ENCODE results near the gene LETMD1.

LETMD1 gene

DNA sequence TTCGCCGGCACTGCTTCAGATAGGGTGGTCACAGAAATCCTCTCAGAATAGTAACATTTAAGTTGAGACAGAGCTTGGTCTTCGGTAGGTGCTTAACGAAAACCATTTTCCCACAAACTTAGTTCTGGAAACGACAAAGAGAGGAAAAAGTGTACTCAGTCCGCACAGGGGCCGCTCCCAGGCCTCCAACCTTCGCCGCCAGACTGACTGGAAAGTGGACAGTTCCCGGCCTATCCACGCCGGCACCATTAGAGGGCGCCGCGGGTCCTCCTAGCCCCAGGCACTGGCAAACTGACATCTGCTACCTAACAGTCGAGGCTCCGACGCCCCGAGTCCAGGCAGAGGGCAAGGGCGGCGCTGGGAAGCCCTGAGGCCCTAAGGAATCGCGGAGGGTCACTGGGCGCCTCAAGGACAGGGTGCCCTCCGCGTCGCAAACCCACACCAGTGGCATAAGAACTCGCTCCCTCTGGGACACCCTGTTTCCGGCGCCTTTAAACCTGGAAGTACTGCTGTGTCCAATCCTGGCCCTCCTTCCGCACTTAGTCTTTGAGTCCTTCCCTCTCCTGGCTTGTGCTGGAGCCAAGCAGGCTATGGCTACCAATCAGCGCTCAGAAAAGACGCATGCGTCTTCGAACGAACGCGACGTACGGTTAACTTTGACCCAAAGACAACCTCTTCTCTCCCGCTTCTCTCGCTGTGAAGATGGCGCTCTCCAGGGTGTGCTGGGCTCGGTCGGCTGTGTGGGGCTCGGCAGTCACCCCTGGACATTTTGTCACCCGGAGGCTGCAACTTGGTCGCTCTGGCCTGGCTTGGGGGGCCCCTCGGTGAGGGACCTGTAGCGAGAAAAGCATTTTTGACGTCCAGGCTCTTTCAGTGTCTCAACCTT is at the start of gene LETMD1 (continued):
- TF ChIP-seq ZNF221 (tag by site-specific recombination; IDR thresholded peaks at IDR 0.05; ENCODE audit: borderline replicate concordance) = no peak
- no peak for TF ChIP-seq EGR2 (tag by site-specific recombination; IDR thresholded peaks at IDR 0.05; ENCODE audit: low read depth)
- no peak for TF ChIP-seq ZNF48 (tag by site-specific recombination; IDR thresholded peaks at IDR 0.05)
- TF ChIP-seq, protein P1, sequence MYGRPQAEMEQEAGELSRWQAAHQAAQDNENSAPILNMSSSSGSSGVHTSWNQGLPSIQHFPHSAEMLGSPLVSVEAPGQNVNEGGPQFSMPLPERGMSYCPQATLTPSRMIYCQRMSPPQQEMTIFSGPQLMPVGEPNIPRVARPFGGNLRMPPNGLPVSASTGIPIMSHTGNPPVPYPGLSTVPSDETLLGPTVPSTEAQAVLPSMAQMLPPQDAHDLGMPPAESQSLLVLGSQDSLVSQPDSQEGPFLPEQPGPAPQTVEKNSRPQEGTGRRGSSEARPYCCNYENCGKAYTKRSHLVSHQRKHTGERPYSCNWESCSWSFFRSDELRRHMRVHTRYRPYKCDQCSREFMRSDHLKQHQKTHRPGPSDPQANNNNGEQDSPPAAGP (tag by site-specific recombination; IDR thresholded peaks at IDR 0.05) = 0 out of 2 replicates have a peak, but pooled peaks have one; percentile 25

DNA sequence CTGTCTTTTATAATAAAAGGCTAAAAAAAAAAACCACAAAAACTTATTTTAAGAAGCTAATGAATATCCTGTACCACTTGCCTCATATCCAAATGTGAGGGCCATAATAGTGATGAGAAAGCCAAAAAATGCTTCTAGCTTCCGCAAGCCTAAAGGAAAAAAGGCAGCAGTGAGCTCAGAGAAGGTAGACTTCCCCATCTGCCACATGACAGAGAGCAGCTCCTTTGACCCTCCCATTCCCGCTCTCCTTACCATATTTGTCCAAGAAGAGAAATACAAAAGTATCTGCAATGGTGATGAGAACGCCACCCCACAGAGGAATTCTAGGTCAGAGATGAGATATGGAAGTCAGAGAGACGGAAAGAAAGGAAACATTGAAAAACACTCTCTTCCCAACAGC is 49.0 kb upstream of the LETMD1 start:
- no peak for TF ChIP-seq GLI4 (tag by site-specific recombination; IDR thresholded peaks at IDR 0.05)
- TF ChIP-seq BCL11B (tag by site-specific recombination; IDR thresholded peaks at IDR 0.05; ENCODE audit: low read depth) = no peak
- TF ChIP-seq, protein P2, sequence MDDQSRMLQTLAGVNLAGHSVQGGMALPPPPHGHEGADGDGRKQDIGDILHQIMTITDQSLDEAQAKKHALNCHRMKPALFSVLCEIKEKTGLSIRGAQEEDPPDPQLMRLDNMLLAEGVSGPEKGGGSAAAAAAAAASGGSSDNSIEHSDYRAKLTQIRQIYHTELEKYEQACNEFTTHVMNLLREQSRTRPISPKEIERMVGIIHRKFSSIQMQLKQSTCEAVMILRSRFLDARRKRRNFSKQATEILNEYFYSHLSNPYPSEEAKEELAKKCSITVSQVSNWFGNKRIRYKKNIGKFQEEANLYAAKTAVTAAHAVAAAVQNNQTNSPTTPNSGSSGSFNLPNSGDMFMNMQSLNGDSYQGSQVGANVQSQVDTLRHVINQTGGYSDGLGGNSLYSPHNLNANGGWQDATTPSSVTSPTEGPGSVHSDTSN (CRISPR knock-in tag; IDR thresholded peaks at IDR 0.05) = no peak
- no peak for TF ChIP-seq ZNF837 (tag by site-specific recombination; IDR thresholded peaks at IDR 0.05)
- TF ChIP-seq MYNN (tag by site-specific recombination; IDR thresholded peaks at IDR 0.05; ENCODE audit: borderline replicate concordance) = no peak
- no peak for TF ChIP-seq SALL2 (tag by site-specific recombination; IDR thresholded peaks at IDR 0.05; ENCODE audit: borderline replicate concordance)
- TF ChIP-seq ZBTB21 (tag by site-specific recombination; IDR thresholded peaks at IDR 0.05) = no peak
- no peak for TF ChIP-seq KLF16 (tag by site-specific recombination; IDR thresholded peaks at IDR 0.05)
- no peak for TF ChIP-seq ZNF354C (tag by site-specific recombination; IDR thresholded peaks at IDR 0.05; ENCODE audit: borderline replicate concordance, low read depth)

DNA sequence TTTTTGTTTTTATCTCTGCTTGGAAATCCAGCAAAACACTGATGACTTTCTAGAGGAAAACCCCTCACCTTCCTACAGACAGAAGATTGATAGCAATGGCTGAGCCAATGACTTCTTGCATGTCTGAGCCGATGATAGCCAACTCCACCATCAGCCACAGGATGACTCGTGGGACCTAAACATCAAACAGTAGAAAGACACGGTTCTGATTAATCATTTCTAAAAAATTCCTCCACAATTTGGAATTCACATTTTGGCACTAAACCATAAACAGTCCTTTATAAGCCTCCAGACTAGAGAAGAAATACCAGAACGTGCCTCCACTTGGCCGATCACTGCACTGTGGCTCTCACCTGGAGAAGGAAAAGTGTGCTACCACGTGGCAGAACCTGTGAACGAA is 47.9 kb upstream of the LETMD1 start:
- H3K27ac ChIP-seq (ENCODE audit: extremely low read depth, low read depth, low read length) = no peak overlapping the region
- no peaks in the 10 kb centered on the region for H3K4me1 ChIP-seq (ENCODE audit: control insufficient read depth, insufficient read depth, low read length)
- no peak for TF ChIP-seq ZNF701 (tag by site-specific recombination; IDR thresholded peaks at IDR 0.05)
- no peak for TF ChIP-seq HOXC10 (CRISPR knock-in tag; IDR thresholded peaks at IDR 0.05)
- no peak for TF ChIP-seq SCRT2 (tag by site-specific recombination; IDR thresholded peaks at IDR 0.05)
- no peak for TF ChIP-seq ZNF473 (tag by site-specific recombination; IDR thresholded peaks at IDR 0.05)
- TF ChIP-seq, protein P3, sequence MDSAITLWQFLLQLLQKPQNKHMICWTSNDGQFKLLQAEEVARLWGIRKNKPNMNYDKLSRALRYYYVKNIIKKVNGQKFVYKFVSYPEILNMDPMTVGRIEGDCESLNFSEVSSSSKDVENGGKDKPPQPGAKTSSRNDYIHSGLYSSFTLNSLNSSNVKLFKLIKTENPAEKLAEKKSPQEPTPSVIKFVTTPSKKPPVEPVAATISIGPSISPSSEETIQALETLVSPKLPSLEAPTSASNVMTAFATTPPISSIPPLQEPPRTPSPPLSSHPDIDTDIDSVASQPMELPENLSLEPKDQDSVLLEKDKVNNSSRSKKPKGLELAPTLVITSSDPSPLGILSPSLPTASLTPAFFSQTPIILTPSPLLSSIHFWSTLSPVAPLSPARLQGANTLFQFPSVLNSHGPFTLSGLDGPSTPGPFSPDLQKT (IDR thresholded peaks at IDR 0.05; ENCODE audit: borderline replicate concordance, low read depth, low read length) = no peak
- TF ChIP-seq ZBTB17 (tag by site-specific recombination; IDR thresholded peaks at IDR 0.05) = no peak
- no peak for TF ChIP-seq ZNF24 (tag by site-specific recombination; IDR thresholded peaks at IDR 0.05)
- no peak for TF ChIP-seq ZFHX2 (tag by site-specific recombination; conservative IDR thresholded peaks at IDR 0.05)
- TF ChIP-seq, protein P4, sequence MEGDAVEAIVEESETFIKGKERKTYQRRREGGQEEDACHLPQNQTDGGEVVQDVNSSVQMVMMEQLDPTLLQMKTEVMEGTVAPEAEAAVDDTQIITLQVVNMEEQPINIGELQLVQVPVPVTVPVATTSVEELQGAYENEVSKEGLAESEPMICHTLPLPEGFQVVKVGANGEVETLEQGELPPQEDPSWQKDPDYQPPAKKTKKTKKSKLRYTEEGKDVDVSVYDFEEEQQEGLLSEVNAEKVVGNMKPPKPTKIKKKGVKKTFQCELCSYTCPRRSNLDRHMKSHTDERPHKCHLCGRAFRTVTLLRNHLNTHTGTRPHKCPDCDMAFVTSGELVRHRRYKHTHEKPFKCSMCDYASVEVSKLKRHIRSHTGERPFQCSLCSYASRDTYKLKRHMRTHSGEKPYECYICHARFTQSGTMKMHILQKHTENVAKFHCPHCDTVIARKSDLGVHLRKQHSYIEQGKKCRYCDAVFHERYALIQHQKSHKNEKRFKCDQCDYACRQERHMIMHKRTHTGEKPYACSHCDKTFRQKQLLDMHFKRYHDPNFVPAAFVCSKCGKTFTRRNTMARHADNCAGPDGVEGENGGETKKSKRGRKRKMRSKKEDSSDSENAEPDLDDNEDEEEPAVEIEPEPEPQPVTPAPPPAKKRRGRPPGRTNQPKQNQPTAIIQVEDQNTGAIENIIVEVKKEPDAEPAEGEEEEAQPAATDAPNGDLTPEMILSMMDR (tag by site-specific recombination; IDR thresholded peaks at IDR 0.05) = no peak
- TF ChIP-seq, protein P5, sequence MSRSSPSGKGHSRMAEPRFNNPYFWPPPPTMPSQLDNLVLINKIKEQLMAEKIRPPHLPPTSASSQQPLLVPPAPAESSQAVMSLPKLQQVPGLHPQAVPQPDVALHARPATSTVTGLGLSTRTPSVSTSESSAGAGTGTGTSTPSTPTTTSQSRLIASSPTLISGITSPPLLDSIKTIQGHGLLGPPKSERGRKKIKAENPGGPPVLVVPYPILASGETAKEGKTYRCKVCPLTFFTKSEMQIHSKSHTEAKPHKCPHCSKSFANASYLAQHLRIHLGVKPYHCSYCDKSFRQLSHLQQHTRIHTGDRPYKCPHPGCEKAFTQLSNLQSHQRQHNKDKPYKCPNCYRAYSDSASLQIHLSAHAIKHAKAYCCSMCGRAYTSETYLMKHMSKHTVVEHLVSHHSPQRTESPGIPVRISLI (tag by site-specific recombination; IDR thresholded peaks at IDR 0.05) = no peak
- TF ChIP-seq ZNF510 (tag by site-specific recombination; IDR thresholded peaks at IDR 0.05; ENCODE audit: insufficient replicate concordance) = no peak
- TF ChIP-seq KLF1 (tag by site-specific recombination; IDR thresholded peaks at IDR 0.05) = no peak
- TF ChIP-seq IKZF3 (tag by site-specific recombination; IDR thresholded peaks at IDR 0.05) = no peak
- TF ChIP-seq SP7 (tag by site-specific recombination; IDR thresholded peaks at IDR 0.05) = no peak
- TF ChIP-seq ZNF623 (tag by site-specific recombination; IDR thresholded peaks at IDR 0.05) = no peak
- no peak overlapping the region for H3K4me3 ChIP-seq (ENCODE audit: low read depth, low read length)
- ChIA-PET POLR2A (no interaction called here), CTCF (no interaction called here)
- H3K9me3 ChIP-seq (ENCODE audit: control insufficient read depth, insufficient read depth, low read depth, low read length) = no peaks in the 10 kb centered on the region
- H3K36me3 ChIP-seq (ENCODE audit: control insufficient read depth in 2 of 2, insufficient read depth in 1 of 2, low read length in 2 of 2) = peaks cover 41 to 69% of the 10 kb centered on the region in 2 experiments

More for the DNA sequence above, 49.0 kb upstream of the LETMD1 start:
- Histone ChIP-seq H3K36me3 (ENCODE audit: control insufficient read depth in 2 of 2, insufficient read depth in 1 of 2, low read length in 2 of 2) (peaks cover 35 to 70% of the 10 kb centered on the region in 2 experiments), H3K27ac (ENCODE audit: extremely low read depth, low read depth, low read length) (no peak overlapping the region), H3K4me3 (ENCODE audit: low read depth, low read length) (no peak overlapping the region), H3K4me1 (ENCODE audit: control insufficient read depth, insufficient read depth, low read length) (no peaks in the 10 kb centered on the region), H3K9me3 (ENCODE audit: control insufficient read depth, insufficient read depth, low read depth, low read length) (no peaks in the 10 kb centered on the region)
- POLR2A ChIA-PET = no interaction called here
- CTCF ChIA-PET = interaction anchor here (1.0 kb wide), 1 partner anchor 13 kb away, joined by 9 read pairs; no protein-coding TSS in a partner anchor

All from HEK293 (cell line).